ENCODE measurements around the gene SRMS. TPM values are rescaled to one million over a fixed set of nuclear protein-coding genes. Genes with fewer than 3 reads are reported as not detected.

SRMS gene
- total and polyA plus RNA-seq, 2 of the 13 experiments (the other 11 are each of a cell fraction or from before 2014, with no cell fraction given) = not detected

DNA sequence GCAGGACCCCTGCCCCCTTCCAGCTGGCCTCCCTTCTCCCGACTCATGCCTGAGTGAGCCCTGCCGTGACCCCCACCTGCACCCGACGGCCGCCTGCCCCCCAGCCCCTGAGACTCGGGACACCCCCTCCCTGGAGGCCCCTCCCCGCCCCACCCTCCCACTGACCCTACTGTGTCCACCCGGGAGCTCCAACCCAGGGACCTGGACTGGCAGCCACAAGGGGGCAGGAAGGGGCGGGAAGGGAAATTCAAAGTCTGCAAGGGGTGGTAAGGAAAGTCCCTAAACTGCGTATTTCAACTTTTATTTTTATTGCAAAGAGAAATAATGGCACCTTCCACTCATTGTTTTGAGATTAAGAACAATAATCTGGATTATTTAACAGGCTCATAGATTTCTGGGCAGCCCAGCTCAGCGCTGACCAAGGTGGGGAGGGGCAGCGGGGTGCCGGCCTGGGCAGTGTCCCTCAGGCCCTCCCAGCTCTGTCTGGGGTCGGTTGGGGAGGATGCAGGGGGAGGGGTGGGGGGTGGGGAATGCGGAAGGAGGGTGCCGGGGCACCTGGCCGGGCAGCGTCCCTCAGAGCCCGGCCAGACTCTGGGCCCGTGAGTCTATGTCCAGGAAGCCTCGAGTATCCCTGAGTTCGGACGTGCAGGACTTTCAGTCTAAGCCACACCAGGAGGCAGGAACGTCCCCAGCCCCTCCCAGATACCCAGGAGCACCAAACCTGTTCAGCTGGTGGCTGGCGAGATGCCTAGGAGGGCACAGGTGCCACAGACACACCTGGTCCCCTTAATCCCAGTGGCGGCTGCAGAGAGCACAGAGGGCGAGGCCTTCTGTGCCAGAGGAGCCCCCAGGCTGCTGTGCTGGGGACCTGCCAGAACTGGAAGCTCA is 9.1 kb downstream of the SRMS start (continued):
- TF ChIP-seq ZSCAN20 (CRISPR knock-in tag; IDR thresholded peaks at IDR 0.05; ENCODE audit: borderline replicate concordance) (peak; percentile 13; the same call in 1 of the 2 replicates), KLF12 (CRISPR knock-in tag; IDR thresholded peaks at IDR 0.05; ENCODE audit: borderline replicate concordance) (peak; percentile 16), MEIS2 (CRISPR knock-in tag; IDR thresholded peaks at IDR 0.05) (no peak; the same call in 1 of the 2 replicates), ZFP36 (IDR thresholded peaks at IDR 0.05; ENCODE audit: borderline replicate concordance, low read depth, low read length, partially characterized antibody) (no peak), PCBP1 (IDR thresholded peaks at IDR 0.05; ENCODE audit: borderline replicate concordance, low read depth, low read length) (peak; percentile 76), ZNF329 (CRISPR knock-in tag; IDR thresholded peaks at IDR 0.05; ENCODE audit: low read depth) (no peak), ZNF501 (CRISPR knock-in tag; IDR thresholded peaks at IDR 0.05) (peak; percentile 13; the same call in 1 of the 2 replicates), ZNF768 (CRISPR knock-in tag; IDR thresholded peaks at IDR 0.05) (peak; percentile 11; the same call in 1 of the 2 replicates), YEATS4 (CRISPR knock-in tag; IDR thresholded peaks at IDR 0.05; ENCODE audit: borderline replicate concordance) (peak; percentile 17; the same call in 1 of the 2 replicates)
- TF ChIP-seq, protein P1, sequence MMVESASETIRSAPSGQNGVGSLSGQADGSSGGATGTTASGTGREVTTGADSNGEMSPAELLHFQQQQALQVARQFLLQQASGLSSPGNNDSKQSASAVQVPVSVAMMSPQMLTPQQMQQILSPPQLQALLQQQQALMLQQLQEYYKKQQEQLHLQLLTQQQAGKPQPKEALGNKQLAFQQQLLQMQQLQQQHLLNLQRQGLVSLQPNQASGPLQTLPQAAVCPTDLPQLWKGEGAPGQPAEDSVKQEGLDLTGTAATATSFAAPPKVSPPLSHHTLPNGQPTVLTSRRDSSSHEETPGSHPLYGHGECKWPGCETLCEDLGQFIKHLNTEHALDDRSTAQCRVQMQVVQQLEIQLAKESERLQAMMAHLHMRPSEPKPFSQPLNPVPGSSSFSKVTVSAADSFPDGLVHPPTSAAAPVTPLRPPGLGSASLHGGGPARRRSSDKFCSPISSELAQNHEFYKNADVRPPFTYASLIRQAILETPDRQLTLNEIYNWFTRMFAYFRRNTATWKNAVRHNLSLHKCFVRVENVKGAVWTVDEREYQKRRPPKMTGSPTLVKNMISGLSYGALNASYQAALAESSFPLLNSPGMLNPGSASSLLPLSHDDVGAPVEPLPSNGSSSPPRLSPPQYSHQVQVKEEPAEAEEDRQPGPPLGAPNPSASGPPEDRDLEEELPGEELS (CRISPR knock-in tag; IDR thresholded peaks at IDR 0.05) = 0 out of 2 replicates have a peak, but pooled peaks have one; percentile 6
- TF ChIP-seq, protein P2, sequence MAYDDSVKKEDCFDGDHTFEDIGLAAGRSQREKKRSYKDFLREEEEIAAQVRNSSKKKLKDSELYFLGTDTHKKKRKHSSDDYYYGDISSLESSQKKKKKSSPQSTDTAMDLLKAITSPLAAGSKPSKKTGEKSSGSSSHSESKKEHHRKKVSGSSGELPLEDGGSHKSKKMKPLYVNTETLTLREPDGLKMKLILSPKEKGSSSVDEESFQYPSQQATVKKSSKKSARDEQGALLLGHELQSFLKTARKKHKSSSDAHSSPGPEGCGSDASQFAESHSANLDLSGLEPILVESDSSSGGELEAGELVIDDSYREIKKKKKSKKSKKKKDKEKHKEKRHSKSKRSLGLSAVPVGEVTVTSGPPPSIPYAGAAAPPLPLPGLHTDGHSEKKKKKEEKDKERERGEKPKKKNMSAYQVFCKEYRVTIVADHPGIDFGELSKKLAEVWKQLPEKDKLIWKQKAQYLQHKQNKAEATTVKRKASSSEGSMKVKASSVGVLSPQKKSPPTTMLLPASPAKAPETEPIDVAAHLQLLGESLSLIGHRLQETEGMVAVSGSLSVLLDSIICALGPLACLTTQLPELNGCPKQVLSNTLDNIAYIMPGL (CRISPR knock-in tag; IDR thresholded peaks at IDR 0.05; ENCODE audit: borderline replicate concordance in 1 of 2, low read depth in 1 of 2) = peak in 1 of 2 experiments; percentile 58; a peak in 1 of 4 replicates
- TF ChIP-seq, protein P3, sequence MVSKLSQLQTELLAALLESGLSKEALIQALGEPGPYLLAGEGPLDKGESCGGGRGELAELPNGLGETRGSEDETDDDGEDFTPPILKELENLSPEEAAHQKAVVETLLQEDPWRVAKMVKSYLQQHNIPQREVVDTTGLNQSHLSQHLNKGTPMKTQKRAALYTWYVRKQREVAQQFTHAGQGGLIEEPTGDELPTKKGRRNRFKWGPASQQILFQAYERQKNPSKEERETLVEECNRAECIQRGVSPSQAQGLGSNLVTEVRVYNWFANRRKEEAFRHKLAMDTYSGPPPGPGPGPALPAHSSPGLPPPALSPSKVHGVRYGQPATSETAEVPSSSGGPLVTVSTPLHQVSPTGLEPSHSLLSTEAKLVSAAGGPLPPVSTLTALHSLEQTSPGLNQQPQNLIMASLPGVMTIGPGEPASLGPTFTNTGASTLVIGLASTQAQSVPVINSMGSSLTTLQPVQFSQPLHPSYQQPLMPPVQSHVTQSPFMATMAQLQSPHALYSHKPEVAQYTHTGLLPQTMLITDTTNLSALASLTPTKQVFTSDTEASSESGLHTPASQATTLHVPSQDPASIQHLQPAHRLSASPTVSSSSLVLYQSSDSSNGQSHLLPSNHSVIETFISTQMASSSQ (IDR thresholded peaks at IDR 0.05; ENCODE audit: low read depth) = no peak
- TF ChIP-seq, protein P3 (CRISPR knock-in tag; IDR thresholded peaks at IDR 0.05; ENCODE audit: borderline replicate concordance) = 0 out of 2 replicates have a peak, but pooled peaks have one; percentile 2
- TF ChIP-seq, protein P4, sequence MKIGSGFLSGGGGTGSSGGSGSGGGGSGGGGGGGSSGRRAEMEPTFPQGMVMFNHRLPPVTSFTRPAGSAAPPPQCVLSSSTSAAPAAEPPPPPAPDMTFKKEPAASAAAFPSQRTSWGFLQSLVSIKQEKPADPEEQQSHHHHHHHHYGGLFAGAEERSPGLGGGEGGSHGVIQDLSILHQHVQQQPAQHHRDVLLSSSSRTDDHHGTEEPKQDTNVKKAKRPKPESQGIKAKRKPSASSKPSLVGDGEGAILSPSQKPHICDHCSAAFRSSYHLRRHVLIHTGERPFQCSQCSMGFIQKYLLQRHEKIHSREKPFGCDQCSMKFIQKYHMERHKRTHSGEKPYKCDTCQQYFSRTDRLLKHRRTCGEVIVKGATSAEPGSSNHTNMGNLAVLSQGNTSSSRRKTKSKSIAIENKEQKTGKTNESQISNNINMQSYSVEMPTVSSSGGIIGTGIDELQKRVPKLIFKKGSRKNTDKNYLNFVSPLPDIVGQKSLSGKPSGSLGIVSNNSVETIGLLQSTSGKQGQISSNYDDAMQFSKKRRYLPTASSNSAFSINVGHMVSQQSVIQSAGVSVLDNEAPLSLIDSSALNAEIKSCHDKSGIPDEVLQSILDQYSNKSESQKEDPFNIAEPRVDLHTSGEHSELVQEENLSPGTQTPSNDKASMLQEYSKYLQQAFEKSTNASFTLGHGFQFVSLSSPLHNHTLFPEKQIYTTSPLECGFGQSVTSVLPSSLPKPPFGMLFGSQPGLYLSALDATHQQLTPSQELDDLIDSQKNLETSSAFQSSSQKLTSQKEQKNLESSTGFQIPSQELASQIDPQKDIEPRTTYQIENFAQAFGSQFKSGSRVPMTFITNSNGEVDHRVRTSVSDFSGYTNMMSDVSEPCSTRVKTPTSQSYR (CRISPR knock-in tag; IDR thresholded peaks at IDR 0.05; ENCODE audit: borderline replicate concordance) = peak; percentile 33; the same call in 1 of the 2 replicates
